GM21529 (cell line): ENCODE data around the gene BOLA3.
A peak's percentile ranks its signal among the peaks of the same experiment; 100 is the strongest.
"Not testable (repeated sequence)": the region's sequence is repeated elsewhere in the genome, so short reads cannot be mapped to it uniquely, and the experiment has no call there.

ENCODE experiments used
- ATAC-seq: cut with Tn5 transposase; IDR thresholded peaks from one replicate; pipeline ENCODE4 v1.9.1; 2021; ENCODE audit not compliant: unreplicated experiment

BOLA3 gene

GRCh38 chr2:74149570-74150319 lies 2.0 kb upstream of the BOLA3 start:
- ATAC-seq = no peak

- no peak for ATAC-seq
Observed at GRCh38 chr2:74149247-74149525, 1.5 kb upstream of the BOLA3 start.

GRCh38 chr2:74148457-74149246 lies 940 bp upstream of the BOLA3 start:
- no peak for ATAC-seq

- peak; percentile 34 for ATAC-seq
Observed at GRCh38 chr2:74146929-74147726, 584 bp downstream of the BOLA3 start.

GRCh38 chr2:74142340-74142739 lies 5.4 kb downstream of the BOLA3 start:
- no peak for ATAC-seq

- ATAC-seq = no peak
Observed at GRCh38 chr2:74138600-74139323, 8.9 kb downstream of the BOLA3 start.

GRCh38 chr2:74137651-74138599 lies 9.8 kb downstream of the BOLA3 start:
- no peak for ATAC-seq

DNA sequence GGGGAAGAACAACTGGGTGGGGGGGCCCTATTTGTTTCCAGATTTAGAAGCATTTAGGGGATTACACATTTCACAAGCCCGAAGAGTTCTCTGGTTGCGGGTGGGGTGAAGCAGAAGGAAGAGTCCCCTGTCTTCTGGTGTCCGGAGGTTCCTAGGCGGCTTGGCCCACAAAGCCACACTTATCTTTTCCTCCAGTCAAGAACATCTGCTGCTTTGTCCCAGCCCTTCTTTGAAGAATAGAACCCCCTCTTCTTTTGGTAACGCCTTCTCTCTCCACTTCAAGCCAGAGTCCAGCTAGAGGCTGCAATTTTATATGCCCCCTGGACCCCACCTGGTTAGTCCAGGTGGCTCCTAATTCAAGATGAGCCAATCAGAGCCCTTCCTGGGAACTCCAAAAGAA lies 15.8 kb downstream of the BOLA3 start:
- no peak for ATAC-seq

- ATAC-seq = no peak
Observed at GRCh38 chr2:74130211-74130995, 17.3 kb downstream of the BOLA3 start.

GRCh38 chr2:74128206-74128605 lies 19.5 kb downstream of the BOLA3 start:
- ATAC-seq = no peak

DNA sequence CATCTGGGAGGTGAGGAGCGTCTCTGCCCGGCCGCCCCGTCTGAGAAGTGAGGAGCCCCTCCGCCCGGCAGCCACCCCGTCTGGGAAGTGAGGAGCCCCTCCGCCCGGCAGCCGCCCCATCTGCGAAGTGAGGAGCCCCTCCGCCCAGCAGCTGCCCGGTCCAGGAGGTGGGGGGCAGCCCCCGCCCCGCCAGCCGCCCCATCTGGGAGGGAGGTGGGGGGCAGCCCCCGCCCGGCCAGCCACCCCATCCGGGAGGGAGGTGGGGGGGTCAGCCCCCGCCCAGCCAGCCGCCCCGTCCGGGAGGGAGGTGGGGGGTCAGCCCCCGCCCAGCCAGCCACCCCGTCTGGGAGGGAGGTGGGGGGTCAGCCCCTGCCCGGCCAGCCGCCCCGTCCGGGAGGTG lies 23.8 kb downstream of the BOLA3 start:
- not testable (repeated sequence) for ATAC-seq

GRCh38 chr2:74121846-74122245 lies 25.9 kb downstream of the BOLA3 start:
- not testable (repeated sequence) for ATAC-seq

DNA sequence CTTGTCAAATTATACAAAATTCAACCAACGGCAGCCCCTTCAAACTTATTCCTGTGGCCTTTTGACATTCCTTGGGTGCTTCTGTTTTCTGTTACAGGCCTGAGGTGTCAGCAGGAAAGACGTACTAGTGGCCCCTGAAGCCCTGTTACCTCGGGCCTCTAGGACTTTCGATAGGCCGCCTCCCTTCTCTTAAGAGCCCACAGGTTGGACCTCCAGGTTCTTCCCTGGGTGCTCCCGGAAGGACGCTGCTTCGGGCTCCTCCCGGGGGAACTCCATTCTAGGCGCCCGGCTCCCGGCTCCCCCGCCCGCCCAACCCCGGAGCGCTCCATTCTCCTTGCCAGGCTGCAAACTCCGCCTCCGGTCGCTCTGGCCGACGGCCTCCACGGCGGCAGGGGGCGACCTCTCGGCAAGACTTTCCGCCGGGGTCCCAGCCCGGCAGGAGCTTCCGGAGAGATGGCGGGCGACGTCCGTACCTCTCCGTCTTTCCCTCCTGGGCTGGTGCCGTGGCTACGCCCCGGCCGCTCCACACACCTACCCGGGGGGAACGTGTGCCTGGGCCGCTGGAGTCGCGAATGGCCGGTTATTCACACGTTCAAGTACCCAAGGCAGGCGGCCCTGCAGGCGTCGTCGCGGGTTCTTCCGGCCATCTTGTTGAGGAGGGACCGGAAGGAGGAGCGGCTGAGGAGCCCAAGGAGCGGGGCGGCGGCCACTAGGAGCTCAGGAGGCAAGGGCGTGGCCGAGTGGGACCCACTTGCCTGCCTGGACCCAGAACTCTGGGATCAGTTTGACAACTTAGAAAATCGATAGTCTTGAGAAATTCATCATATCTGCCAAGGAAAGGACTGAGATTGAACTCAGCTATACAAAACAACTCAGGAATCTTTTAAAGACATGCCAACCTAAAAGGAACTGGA lies 27.5 kb downstream of the BOLA3 start:
- ATAC-seq = peak; percentile 97

DNA sequence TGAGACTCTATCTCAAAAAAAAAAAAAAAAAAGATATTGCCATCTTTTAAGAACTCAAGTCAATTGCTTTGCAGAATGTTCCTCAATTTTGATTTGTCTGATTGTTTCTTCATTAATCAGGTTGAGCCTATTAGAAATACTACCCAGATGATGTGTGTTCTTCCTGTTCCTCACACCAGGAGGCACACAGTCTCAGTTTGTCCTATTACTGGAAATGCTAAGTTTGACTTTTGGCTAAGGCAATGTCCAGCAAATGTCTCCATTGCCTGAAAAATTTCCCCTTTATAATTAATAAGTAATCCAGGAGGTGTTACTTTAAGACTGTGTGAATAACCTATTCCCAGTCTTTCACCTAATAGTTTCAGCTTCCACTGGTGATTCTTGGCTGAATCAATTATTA lies 28.4 kb downstream of the BOLA3 start:
- no peak for ATAC-seq

- ATAC-seq = no peak
Observed at GRCh38 chr2:74111380-74111779, 36.3 kb downstream of the BOLA3 start.

DNA sequence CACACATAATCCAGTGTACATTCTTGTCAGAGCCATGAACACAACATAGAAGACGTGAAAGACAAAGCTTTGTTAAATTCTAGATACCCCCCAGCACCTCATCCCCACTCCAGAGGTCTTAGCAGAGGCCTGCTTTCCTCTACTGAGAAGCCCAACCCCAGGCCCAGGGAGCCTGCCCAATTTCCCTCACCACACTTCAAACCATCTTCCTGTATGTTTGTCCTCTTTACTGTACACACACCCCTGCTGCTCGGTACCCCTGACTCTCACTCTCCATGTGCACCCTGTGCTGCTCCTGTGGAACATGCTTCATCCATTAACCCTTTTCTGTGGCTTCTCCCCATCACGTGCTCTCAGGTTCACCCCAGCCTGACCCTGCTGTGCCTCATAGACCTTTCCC lies 37.2 kb downstream of the BOLA3 start:
- ATAC-seq = no peak

DNA sequence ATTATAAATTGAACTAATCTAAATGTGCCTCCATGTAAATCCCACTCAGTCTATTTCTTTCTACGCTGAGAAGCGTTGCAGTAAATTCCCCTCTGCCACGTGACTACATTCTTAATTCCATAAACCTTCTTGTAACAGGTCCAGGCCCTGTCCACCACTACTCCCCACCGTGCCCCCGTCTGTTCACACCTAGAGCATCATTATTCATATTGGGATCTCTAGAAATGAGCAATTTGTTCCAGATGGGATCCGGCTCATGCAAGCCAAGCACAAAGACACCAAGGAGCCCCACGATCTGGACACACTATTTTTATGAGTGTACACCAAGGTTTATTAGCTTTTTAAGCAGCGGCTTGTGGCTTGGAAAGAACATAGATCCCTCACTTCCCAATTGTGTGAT lies 38.2 kb downstream of the BOLA3 start:
- ATAC-seq = no peak

DNA sequence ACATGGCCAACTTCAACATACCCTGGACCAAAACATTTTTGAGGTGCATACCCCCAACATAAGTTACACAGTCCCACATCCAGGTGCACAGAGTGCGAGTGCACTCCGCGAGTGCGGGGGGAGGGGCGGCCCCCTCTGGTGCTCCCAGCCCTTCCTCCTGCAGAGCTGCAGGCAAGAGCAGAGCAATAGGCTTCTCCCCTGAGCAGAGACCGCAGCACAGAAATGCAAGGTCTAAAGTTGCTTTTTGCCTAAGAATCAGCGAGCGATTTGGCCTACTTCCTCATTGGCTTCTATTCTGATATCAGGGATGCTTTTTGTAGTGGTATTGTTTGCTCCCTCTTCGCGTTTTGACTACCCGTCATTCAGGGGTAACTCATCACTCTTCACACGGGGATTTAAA lies 40.6 kb downstream of the BOLA3 start:
- no peak for ATAC-seq
